Measurements from ENCODE around the gene CYP24A1. TPM values are rescaled to one million over a fixed set of nuclear protein-coding genes. Genes with fewer than 3 reads are reported as not detected.

The CYP24A1 gene
- total and polyA plus RNA-seq, 8 donors: 0.64 to 3.4 TPM; not detected in 6

GRCh38 chr20:54203281-54203680 is 29.5 kb upstream of the CYP24A1 start:
- no peak overlapping the region for H3K27ac ChIP-seq
- TF ChIP-seq, protein P1, sequence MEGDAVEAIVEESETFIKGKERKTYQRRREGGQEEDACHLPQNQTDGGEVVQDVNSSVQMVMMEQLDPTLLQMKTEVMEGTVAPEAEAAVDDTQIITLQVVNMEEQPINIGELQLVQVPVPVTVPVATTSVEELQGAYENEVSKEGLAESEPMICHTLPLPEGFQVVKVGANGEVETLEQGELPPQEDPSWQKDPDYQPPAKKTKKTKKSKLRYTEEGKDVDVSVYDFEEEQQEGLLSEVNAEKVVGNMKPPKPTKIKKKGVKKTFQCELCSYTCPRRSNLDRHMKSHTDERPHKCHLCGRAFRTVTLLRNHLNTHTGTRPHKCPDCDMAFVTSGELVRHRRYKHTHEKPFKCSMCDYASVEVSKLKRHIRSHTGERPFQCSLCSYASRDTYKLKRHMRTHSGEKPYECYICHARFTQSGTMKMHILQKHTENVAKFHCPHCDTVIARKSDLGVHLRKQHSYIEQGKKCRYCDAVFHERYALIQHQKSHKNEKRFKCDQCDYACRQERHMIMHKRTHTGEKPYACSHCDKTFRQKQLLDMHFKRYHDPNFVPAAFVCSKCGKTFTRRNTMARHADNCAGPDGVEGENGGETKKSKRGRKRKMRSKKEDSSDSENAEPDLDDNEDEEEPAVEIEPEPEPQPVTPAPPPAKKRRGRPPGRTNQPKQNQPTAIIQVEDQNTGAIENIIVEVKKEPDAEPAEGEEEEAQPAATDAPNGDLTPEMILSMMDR (IDR thresholded peaks at IDR 0.05): no peak
- no peak overlapping the region for H3K4me3 ChIP-seq
- ATAC-seq (no peak), DNase-seq (no peak)
- no peaks in the 10 kb centered on the region for H3K27me3 ChIP-seq
- peaks cover 3 to 4% of the 10 kb centered on the region in 2 donors for H3K4me1 ChIP-seq
- no peaks in the 10 kb centered on the region for H3K36me3 ChIP-seq
- no peaks in the 10 kb centered on the region for H3K9me3 ChIP-seq
- intact Hi-C loops (cut with DNase I): no loop called here

GRCh38 chr20:54201268-54201846 is 27.6 kb upstream of the CYP24A1 start:
- intact Hi-C loops (cut with DNase I): no loop called here
- no peak for ATAC-seq
- Histone ChIP-seq H3K36me3 (no peaks in the 10 kb centered on the region), H3K4me1 (no peaks in the 10 kb centered on the region), H3K27ac (no peak overlapping the region), H3K4me3 (no peak overlapping the region), H3K9me3 (no peaks in the 10 kb centered on the region), H3K27me3 (no peaks in the 10 kb centered on the region)
- DNase-seq: no peak
- TF ChIP-seq, protein P1 (IDR thresholded peaks at IDR 0.05): no peak

DNA sequence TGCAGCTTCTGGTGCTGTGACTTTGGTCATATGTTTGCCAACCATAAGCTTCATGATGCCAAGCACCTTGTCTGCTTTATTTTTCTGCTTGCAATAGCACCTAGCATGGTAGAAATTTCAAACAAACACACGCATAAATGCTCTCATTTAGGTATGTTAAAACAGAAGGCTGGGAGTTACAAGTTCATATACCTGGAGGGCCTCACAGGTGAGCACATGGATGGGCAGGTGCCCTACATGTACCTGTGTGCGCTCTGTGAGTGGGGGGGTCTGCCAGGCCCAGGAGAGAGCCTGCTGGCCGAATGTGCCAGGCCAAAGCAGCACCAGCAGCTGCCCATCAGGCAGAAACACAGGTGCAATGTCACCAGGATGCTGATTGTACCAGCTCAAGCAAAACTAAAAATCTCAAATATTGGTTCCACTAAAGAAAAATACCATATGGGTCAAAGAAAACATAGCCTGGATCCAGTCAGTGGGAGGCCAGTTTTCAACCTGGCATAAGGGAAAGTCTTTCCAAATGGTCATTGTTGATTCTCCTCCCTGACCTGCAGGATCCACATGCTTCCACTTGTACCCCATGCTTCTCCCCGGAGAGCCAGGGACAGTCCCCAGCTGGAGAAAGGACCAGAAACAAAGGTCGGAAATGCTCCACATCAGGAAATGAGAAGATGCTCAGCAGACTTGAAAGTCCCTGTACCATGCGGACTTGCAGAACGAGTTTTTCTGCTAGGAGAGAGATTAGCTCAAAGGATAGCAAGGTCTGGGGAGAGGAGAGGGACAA is 26.9 kb upstream of the CYP24A1 start:
- intact Hi-C loops (cut with DNase I): no loop called here
- Histone ChIP-seq H3K9me3 (no peaks in the 10 kb centered on the region), H3K4me1 (no peaks in the 10 kb centered on the region), H3K4me3 (no peak overlapping the region), H3K36me3 (no peaks in the 10 kb centered on the region), H3K27me3 (no peaks in the 10 kb centered on the region), H3K27ac (no peak overlapping the region)
- ATAC-seq: no peak
- TF ChIP-seq, protein P1 (IDR thresholded peaks at IDR 0.05): no peak
- DNase-seq: no peak

- H3K36me3 ChIP-seq: no peaks in the 10 kb centered on the region
- H3K9me3 ChIP-seq: no peaks in the 10 kb centered on the region
- ATAC-seq (peak; percentile 91), DNase-seq (peak; percentile 56 to 87 (median 73))
- H3K27me3 ChIP-seq: no peaks in the 10 kb centered on the region
- H3K27ac ChIP-seq: no peak overlapping the region
- intact Hi-C loops (cut with DNase I): loop anchor here in 1 of 2 donors (5.0 kb wide), 1 partner anchor 102 kb away; no protein-coding TSS in a partner anchor
- no peaks in the 10 kb centered on the region for H3K4me1 ChIP-seq
- H3K4me3 ChIP-seq: no peak overlapping the region
- TF ChIP-seq, protein P1 (IDR thresholded peaks at IDR 0.05): peak; percentile 80 to 89
Observed at GRCh38 chr20:54199721-54200176, 26.0 kb upstream of the CYP24A1 start.

DNA sequence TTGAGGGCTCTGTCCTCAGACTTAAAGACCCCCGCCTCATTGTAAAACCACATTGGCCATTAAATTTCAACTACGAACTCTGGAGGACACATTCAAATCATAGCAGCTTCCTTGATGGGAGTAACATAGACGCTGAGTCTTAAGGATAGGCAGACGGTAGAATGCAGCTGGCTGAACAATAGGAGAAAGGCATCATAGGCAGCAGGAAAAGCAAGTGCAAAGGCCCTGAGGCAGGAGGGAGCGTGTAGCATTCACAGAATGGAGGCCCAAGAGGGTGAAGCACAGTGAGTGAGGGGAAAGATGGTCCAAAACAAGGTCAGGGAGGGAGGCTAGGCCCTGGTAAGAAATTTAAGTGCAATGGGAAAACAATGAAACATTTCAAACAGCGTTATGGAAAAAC is 25.5 kb upstream of the CYP24A1 start:
- H3K4me3 ChIP-seq: no peak overlapping the region
- intact Hi-C loops (cut with DNase I): loop anchor here in 1 of 2 donors (5.0 kb wide), 1 partner anchor 102 kb away; no protein-coding TSS in a partner anchor
- ATAC-seq: no peak
- H3K27me3 ChIP-seq: no peaks in the 10 kb centered on the region
- H3K9me3 ChIP-seq: no peaks in the 10 kb centered on the region
- H3K27ac ChIP-seq: no peak overlapping the region
- H3K4me1 ChIP-seq: no peaks in the 10 kb centered on the region
- H3K36me3 ChIP-seq: no peaks in the 10 kb centered on the region
- TF ChIP-seq, protein P1 (IDR thresholded peaks at IDR 0.05): no peak
- no peak for DNase-seq
